Heart left ventricle (tissue), 13 donors: ENCODE data around the gene NPHP4.

Experiments
- POLR2A ChIP-seq, 2 donors: fragments of 450-650 bp; IDR thresholded peaks; one replicate each; pipeline ENCODE4 v1.6.1; 2017; ENCODE audit warnings: antibody characterized with exemption in 2 of 2, mild to moderate bottlenecking in 2 of 2, moderate library complexity in 2 of 2
- TF ChIP-seq, protein P1 (sequence below), 12 donors: fragments of 200-600 bp; sonication (generic) in 4 of 12; IDR thresholded peaks; one replicate each; pipeline versions ENCODE4 v1.5.0 to v1.8.0; 2018 to 2022; ENCODE audit warnings: antibody characterized with exemption in 12 of 12, mild to moderate bottlenecking in 5 of 12
- donor health status: ischemic (EF 13 %, LVEDD 7.1; RV severe dilation, severe dysfunction).
- donor health status: DM: no; HTN: yes; CAD: no.
- donor health status: DM: no; HTN: no; CAD: no.
- donor health status: ischemic (EF 25% LVEDD 6.9; RV normal size, moderate dysfunction).
- donor health status: ischemic (EF 25% LVEDD 5.7; RV mildly dilated, moderate dysfunction).
- donor health status: ischemic (EF 35%, LVEDD 5.7; RV mildly dilated, moderate dysfunction).
- donor health status: nonischemic (EF 11% LVEDD 7.7; RV severe dilation, severe dysfunction).
- donor health status: DM: yes; HTN: yes; CAD: no.
- donor health status: PGD.
- donor health status: ischemic (EF 29% LVEDD 5.4; RV normal size, mild dysfunction).
- donor health status: nonischemic (EF 23%, LVEDD 6.1; RV moderate dilation, normal function).

DNA sequence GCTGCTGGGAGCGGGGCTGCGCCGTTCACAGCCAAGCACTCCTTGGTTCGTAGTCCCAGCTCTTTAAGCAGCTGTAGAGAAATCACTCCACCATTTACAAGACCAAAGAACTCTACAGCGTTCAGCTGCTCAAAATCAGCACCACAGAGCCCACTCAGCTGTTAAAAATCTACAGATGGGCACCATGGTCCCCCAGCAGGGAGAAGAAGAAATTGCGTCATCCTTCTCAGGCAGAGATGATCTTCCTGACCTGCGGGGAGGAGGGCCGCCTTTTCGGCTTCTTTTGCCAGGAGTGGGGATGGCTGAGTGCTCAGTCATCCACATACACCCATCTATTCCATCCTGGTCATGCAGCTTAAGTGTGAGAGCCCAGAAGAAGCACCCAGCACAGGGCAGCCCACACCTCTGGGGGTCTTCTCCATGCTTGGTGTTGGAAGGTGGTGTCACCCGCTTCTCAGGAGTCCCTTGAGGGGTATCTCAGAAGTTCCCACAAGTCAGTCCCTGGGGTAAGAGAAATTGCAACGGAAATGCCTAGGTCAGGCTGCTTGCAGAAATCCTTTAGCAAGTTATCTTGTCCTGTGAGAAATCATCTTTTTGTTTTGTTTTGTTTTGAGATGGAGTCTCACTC lies 163.8 kb downstream of the NPHP4 start:
- TF ChIP-seq, protein P1, sequence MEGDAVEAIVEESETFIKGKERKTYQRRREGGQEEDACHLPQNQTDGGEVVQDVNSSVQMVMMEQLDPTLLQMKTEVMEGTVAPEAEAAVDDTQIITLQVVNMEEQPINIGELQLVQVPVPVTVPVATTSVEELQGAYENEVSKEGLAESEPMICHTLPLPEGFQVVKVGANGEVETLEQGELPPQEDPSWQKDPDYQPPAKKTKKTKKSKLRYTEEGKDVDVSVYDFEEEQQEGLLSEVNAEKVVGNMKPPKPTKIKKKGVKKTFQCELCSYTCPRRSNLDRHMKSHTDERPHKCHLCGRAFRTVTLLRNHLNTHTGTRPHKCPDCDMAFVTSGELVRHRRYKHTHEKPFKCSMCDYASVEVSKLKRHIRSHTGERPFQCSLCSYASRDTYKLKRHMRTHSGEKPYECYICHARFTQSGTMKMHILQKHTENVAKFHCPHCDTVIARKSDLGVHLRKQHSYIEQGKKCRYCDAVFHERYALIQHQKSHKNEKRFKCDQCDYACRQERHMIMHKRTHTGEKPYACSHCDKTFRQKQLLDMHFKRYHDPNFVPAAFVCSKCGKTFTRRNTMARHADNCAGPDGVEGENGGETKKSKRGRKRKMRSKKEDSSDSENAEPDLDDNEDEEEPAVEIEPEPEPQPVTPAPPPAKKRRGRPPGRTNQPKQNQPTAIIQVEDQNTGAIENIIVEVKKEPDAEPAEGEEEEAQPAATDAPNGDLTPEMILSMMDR (IDR thresholded peaks at IDR 0.05) = no peak
- TF ChIP-seq POLR2A (IDR thresholded peaks at IDR 0.05) = no peak
